GM12873 (cell line): Measurements from ENCODE around the gene MEGF8.

Experiments used
- TF ChIP-seq, protein P1 (sequence below): IDR thresholded peaks from 2 replicates; pipeline ENCODE4 v1.5.1; 2012; ENCODE audit warnings: low read depth, mild to moderate bottlenecking, moderate library complexity, low read length, control low read depth; ENCODE audit not compliant: insufficient read depth; ENCODE audit errors: missing control alignments

Gene MEGF8

GRCh38 chr19:42288387-42288786 lies 37.0 kb upstream of the MEGF8 start:
- TF ChIP-seq, protein P1, sequence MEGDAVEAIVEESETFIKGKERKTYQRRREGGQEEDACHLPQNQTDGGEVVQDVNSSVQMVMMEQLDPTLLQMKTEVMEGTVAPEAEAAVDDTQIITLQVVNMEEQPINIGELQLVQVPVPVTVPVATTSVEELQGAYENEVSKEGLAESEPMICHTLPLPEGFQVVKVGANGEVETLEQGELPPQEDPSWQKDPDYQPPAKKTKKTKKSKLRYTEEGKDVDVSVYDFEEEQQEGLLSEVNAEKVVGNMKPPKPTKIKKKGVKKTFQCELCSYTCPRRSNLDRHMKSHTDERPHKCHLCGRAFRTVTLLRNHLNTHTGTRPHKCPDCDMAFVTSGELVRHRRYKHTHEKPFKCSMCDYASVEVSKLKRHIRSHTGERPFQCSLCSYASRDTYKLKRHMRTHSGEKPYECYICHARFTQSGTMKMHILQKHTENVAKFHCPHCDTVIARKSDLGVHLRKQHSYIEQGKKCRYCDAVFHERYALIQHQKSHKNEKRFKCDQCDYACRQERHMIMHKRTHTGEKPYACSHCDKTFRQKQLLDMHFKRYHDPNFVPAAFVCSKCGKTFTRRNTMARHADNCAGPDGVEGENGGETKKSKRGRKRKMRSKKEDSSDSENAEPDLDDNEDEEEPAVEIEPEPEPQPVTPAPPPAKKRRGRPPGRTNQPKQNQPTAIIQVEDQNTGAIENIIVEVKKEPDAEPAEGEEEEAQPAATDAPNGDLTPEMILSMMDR = no peak

- TF ChIP-seq, protein P1 = no peak
These were observed 36.4 kb upstream of the MEGF8 start for GRCh38 chr19:42288881-42289555.

GRCh38 chr19:42289556-42290041 lies 35.8 kb upstream of the MEGF8 start:
- TF ChIP-seq, protein P1 = no peak

DNA sequence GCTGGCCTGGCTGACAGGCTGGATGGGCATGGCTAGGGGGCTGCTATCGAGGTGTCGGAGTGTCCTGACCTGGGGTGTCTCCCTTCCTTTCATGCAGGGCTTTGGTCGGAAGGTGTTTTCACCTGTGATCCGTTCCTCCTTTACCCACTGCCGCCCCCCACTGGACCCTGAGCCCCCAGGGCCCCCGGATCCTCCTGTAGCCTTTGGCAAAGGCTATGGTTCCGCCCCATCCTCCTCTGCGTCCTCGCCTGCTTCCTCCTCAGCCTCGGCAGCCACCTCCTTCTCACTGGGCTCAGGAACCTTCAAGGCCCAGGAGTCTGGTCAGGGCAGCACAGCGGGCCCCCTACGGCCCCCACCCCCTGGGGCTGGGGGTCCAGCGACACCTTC lies 35.3 kb upstream of the MEGF8 start:
- TF ChIP-seq, protein P1 = no peak

DNA sequence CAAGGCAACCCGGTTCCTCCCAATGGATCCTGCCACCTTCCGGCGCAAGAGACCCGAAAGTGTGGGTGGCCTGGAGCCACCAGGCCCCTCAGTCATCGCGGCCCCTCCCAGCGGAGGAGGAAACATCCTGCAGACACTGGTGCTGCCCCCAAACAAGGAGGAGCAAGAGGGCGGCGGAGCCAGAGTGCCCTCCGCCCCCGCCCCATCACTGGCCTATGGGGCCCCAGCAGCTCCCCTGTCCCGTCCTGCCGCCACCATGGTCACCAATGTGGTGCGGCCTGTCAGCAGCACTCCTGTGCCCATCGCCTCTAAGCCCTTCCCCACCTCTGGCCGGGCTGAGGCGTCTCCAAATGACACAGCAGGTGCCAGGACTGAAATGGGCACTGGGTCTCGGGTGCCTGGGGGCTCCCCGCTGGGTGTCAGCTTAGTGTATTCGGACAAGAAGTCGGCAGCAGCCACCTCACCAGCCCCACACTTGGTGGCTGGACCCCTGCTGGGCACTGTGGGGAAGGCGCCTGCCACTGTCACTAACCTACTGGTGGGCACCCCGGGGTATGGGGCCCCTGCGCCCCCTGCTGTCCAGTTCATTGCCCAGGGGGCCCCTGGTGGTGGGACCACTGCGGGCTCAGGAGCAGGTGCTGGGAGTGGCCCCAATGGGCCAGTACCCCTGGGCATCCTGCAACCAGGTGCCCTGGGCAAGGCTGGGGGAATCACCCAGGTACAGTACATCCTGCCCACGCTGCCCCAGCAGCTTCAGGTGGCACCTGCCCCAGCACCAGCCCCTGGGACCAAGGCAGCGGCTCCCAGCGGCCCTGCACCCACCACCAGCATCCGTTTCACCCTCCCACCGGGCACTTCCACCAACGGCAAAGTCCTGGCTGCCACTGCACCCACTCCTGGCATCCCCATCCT lies 34.7 kb upstream of the MEGF8 start:
- TF ChIP-seq, protein P1 = peak; percentile 73

GRCh38 chr19:42291435-42291810 lies 34.0 kb upstream of the MEGF8 start:
- TF ChIP-seq, protein P1 = no peak

GRCh38 chr19:42292042-42292960 lies 33.1 kb upstream of the MEGF8 start:
- TF ChIP-seq, protein P1 = no peak
